HEK293 (cell line): ENCODE measurements around the gene ECD.

ENCODE experiments used
- CTCF ChIA-PET: fragments of 350-600 bp; formaldehyde crosslinking; extraction: SDS; loops from one replicate; lab custom pipeline; 2021; ENCODE audit warnings: antibody characterized with exemption; lab: Yijun Ruan, JAX
- POLR2A ChIA-PET: fragments of 300-600 bp; formaldehyde crosslinking; extraction: SDS; loops from one replicate; lab custom pipeline; 2020; ENCODE audit warnings: antibody characterized with exemption, inconsistent platforms; lab: Yijun Ruan, JAX
- H3K27ac ChIP-seq: fragments of 200-500 bp; sonication (Bioruptor generic); 2 replicates; pipeline ENCODE4 v1.5.1; 2014; ENCODE audit warnings: low read depth, low read length, control low read depth, inconsistent platforms; ENCODE audit errors: extremely low read depth
- H3K36me3 ChIP-seq, 2 experiments: fragments of 200-500 bp in 1 of 2; sonication (Bioruptor generic) in 1 of 2; 1 replicate in 1 of 2; 2 replicates in 1 of 2; pipeline ENCODE4 v1.5.1; 2014 to 2017; ENCODE audit warnings: inconsistent platforms in 2 of 2, low read length in 2 of 2; ENCODE audit not compliant: control insufficient read depth in 2 of 2, insufficient read depth in 1 of 2
- H3K4me1 ChIP-seq: fragments of 200-500 bp; sonication (Bioruptor generic); 2 replicates; pipeline ENCODE4 v1.5.1; 2014; ENCODE audit warnings: mild to moderate bottlenecking, low read length, inconsistent platforms; ENCODE audit not compliant: control insufficient read depth, insufficient read depth
- H3K4me3 ChIP-seq: 2 replicates; pipeline ENCODE4 v1.5.1; 2011; ENCODE audit warnings: low read depth, mild to moderate bottlenecking, control low read depth, low read length, moderate library complexity
- H3K9me3 ChIP-seq: fragments of 200-500 bp; sonication (Bioruptor generic); 2 replicates; pipeline ENCODE4 v1.5.1; 2014; ENCODE audit warnings: low read depth, low read length, inconsistent platforms; ENCODE audit not compliant: control insufficient read depth, insufficient read depth
- GFI1B ChIP-seq: fragments of 450-650 bp; formaldehyde crosslinking; IDR thresholded peaks from 2 replicates; pipeline ENCODE4 v1.5.1; 2016; ENCODE audit warnings: missing biosample characterization, missing genetic modification characterization
- SCRT2 ChIP-seq: fragments of 450-650 bp; formaldehyde crosslinking; IDR thresholded peaks from 2 replicates; pipeline ENCODE4 v1.5.1; 2016; ENCODE audit warnings: missing biosample characterization, missing genetic modification characterization
- ZBTB17 ChIP-seq: fragments of 450-650 bp; formaldehyde crosslinking; IDR thresholded peaks from 2 replicates; pipeline ENCODE4 v1.5.1; 2016; ENCODE audit warnings: missing biosample characterization, missing genetic modification characterization
- ZNF121 ChIP-seq: fragments of 450-650 bp; formaldehyde crosslinking; IDR thresholded peaks from 2 replicates; pipeline ENCODE4 v1.5.1; 2016; ENCODE audit warnings: missing biosample characterization, missing genetic modification characterization
- ZNF174 ChIP-seq: fragments of 450-650 bp; formaldehyde crosslinking; IDR thresholded peaks from 2 replicates; pipeline ENCODE4 v1.5.0; 2017; ENCODE audit warnings: missing biosample characterization, mild to moderate bottlenecking, missing genetic modification characterization
- ZNF23 ChIP-seq: fragments of 450-650 bp; formaldehyde crosslinking; IDR thresholded peaks from 2 replicates; pipeline ENCODE4 v1.5.1; 2016; ENCODE audit warnings: missing biosample characterization, missing genetic modification characterization, borderline replicate concordance
- ZNF514 ChIP-seq: fragments of 450-650 bp; formaldehyde crosslinking; IDR thresholded peaks from 2 replicates; pipeline ENCODE4 v1.5.1; 2016; ENCODE audit warnings: missing biosample characterization, missing genetic modification characterization
- ZNF529 ChIP-seq: fragments of 450-650 bp; formaldehyde crosslinking; IDR thresholded peaks from 2 replicates; pipeline ENCODE4 v1.5.1; 2017; ENCODE audit warnings: missing genetic modification characterization, missing biosample characterization; ENCODE audit not compliant: insufficient replicate concordance
- ZNF549 ChIP-seq: fragments of 450-650 bp; IDR thresholded peaks from 2 replicates; pipeline ENCODE4 v1.5.1; 2018; ENCODE audit warnings: missing biosample characterization, missing genetic modification characterization, mild to moderate bottlenecking, inconsistent platforms, moderate library complexity
- ZNF596 ChIP-seq: fragments of 450-650 bp; IDR thresholded peaks from 2 replicates; pipeline ENCODE4 v1.5.0; 2018; ENCODE audit warnings: missing biosample characterization, mild to moderate bottlenecking, missing genetic modification characterization, moderate library complexity
- ZNF600 ChIP-seq: fragments of 450-650 bp; formaldehyde crosslinking; IDR thresholded peaks from 2 replicates; pipeline ENCODE4 v1.5.1; 2016; ENCODE audit warnings: missing biosample characterization, missing genetic modification characterization
- ZNF621 ChIP-seq: fragments of 450-650 bp; formaldehyde crosslinking; IDR thresholded peaks from 2 replicates; pipeline ENCODE4 v1.5.1; 2017; ENCODE audit warnings: missing biosample characterization, missing genetic modification characterization
- ZNF623 ChIP-seq: fragments of 450-650 bp; formaldehyde crosslinking; IDR thresholded peaks from 2 replicates; pipeline ENCODE4 v1.5.1; 2016; ENCODE audit warnings: missing biosample characterization, missing genetic modification characterization
- ZSCAN30 ChIP-seq: fragments of 450-650 bp; IDR thresholded peaks from 2 replicates; pipeline ENCODE4 v1.5.1; 2018; ENCODE audit warnings: missing biosample characterization, mild to moderate bottlenecking, missing genetic modification characterization, moderate library complexity
- TF ChIP-seq, protein P1 (sequence below): fragments of 450-650 bp; formaldehyde crosslinking; IDR thresholded peaks from 2 replicates; pipeline ENCODE4 v1.5.1; 2016; ENCODE audit warnings: missing biosample characterization, missing genetic modification characterization
- TF ChIP-seq, protein P2 (sequence below): fragments of 450-650 bp; formaldehyde crosslinking; IDR thresholded peaks from 2 replicates; pipeline ENCODE4 v1.5.1; 2016; ENCODE audit warnings: missing biosample characterization, missing genetic modification characterization
- TF ChIP-seq, protein P3 (sequence below): fragments of 450-650 bp; formaldehyde crosslinking; IDR thresholded peaks from 2 replicates; pipeline ENCODE4 v1.5.1; 2017; ENCODE audit warnings: missing biosample characterization, missing genetic modification characterization
- TF ChIP-seq, protein P4 (sequence below): fragments of 450-650 bp; formaldehyde crosslinking; IDR thresholded peaks from 2 replicates; pipeline ENCODE4 v1.5.1; 2016; ENCODE audit warnings: missing biosample characterization, missing genetic modification characterization
- TF ChIP-seq, protein P5 (sequence below): fragments of 450-650 bp; formaldehyde crosslinking; IDR thresholded peaks from 2 replicates; pipeline ENCODE4 v1.5.1; 2016; ENCODE audit warnings: missing biosample characterization, missing genetic modification characterization, borderline replicate concordance
- TF ChIP-seq, protein P6 (sequence below): fragments of 450-650 bp; formaldehyde crosslinking; IDR thresholded peaks from 2 replicates; pipeline ENCODE4 v1.5.1; 2017; ENCODE audit warnings: missing biosample characterization, missing genetic modification characterization

Gene ECD

DNA sequence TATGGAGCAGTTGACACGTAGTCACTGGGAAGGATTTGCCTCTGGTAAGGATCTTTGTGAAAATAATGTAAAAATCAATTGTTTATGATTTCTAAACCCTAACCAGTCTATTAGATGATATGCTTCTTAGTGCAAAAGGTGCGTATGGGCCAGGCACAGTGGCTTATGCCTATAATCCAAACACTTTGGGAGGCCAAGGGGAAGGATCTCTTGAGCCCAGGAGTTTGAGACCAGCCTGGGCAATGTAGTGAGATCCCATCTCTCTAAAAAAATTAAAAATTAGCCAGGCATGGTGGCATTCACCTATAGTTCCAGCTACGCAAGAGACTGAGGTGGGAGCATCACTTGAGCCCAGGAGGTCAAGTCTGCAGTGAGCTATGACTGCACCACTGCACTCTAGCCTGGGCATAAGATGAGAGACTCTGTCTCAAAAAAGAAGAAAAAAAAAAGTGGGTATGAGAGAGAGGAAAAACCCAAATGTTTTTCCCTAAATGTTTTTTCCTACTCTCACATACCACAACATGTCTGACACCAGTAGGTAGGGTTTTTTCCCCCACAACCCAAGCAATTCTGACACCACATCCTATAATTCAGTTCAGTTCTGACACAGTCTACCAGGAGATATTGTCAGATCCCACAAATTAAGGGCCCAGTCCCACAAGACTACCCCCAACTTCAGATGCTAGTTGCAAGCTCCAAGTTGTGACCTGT is 42.7 kb upstream of the ECD start:
- Histone ChIP-seq H3K4me3 (no peak overlapping the region), H3K9me3 (no peaks in the 10 kb centered on the region), H3K27ac (no peak overlapping the region)
- POLR2A ChIA-PET: no interaction called here
- TF ChIP-seq ZNF121 (tag by site-specific recombination): 0 out of 2 replicates have a peak, but pooled peaks have one; percentile 40
- TF ChIP-seq ZBTB17 (tag by site-specific recombination): no peak
- no peak for TF ChIP-seq ZNF549 (tag by site-specific recombination)
- TF ChIP-seq, protein P1, sequence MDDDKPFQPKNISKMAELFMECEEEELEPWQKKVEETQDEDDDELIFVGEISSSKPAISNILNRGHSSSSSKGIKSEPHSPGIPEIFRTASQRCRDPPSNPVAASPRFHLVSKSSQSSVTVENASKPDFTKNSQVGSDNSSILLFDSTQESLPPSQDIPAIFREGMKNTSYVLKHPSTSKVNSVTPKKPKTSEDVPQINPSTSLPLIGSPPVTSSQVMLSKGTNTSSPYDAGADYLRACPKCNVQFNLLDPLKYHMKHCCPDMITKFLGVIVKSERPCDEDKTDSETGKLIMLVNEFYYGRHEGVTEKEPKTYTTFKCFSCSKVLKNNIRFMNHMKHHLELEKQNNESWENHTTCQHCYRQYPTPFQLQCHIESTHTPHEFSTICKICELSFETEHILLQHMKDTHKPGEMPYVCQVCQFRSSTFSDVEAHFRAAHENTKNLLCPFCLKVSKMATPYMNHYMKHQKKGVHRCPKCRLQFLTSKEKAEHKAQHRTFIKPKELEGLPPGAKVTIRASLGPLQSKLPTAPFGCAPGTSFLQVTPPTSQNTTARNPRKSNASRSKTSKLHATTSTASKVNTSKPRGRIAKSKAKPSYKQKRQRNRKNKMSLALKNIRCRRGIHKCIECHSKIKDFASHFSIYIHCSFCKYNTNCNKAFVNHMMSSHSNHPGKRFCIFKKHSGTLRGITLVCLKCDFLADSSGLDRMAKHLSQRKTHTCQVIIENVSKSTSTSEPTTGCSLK (tag by site-specific recombination): no peak
- TF ChIP-seq ZNF621 (tag by site-specific recombination): no peak
- TF ChIP-seq, all 188 proteins: peak for 1
- peaks cover 0 to 26% of the 10 kb centered on the region in 2 experiments; a peak in 1 of 3 replicates for H3K36me3 ChIP-seq
- CTCF ChIA-PET: interaction anchor here (0.6 to 1.3 kb wide), 2 partner anchors 8 to 52 kb away, joined by 3 read pairs; no protein-coding TSS in a partner anchor
- no peaks in the 10 kb centered on the region for H3K4me1 ChIP-seq

DNA sequence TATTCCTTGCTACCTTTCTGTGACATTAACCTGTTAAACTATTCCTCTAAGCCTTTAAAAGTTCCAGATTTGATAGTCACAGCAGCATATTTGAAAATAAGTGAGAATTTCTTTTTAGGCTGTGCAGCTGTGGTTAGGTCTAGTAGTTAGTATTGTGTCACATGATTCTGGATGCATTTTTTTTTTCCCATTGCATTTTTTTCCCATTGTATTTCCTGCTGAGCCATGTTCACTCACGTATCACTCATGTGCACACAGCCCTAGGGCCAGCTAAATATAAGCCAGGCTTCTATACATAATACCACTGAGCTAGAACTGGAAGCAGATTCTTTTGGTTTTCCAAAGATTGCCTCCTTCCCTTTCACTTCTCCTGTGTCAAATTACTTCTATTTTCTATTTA is 41.9 kb upstream of the ECD start:
- ChIA-PET CTCF (interaction anchor here (1.3 kb wide), 1 partner anchor 9 kb away, joined by 3 read pairs; no protein-coding TSS in a partner anchor), POLR2A (no interaction called here)
- no peak overlapping the region for H3K27ac ChIP-seq

More for the DNA sequence above, 41.9 kb upstream of the ECD start:
- no peaks in the 10 kb centered on the region for H3K4me1 ChIP-seq
- TF ChIP-seq, protein P2, sequence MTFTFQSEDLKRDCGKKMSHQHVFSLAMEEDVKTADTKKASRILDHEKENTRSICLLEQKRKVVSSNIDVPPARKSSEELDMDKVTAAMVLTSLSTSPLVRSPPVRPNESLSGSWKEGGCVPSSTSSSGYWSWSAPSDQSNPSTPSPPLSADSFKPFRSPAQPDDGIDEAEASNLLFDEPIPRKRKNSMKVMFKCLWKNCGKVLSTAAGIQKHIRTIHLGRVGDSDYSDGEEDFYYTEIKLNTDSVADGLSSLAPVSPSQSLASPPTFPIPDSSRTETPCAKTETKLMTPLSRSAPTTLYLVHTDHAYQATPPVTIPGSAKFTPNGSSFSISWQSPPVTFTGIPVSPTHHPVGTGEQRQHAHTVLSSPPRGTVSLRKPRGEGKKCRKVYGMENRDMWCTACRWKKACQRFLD (tag by site-specific recombination): no peak
- TF ChIP-seq, protein P3, sequence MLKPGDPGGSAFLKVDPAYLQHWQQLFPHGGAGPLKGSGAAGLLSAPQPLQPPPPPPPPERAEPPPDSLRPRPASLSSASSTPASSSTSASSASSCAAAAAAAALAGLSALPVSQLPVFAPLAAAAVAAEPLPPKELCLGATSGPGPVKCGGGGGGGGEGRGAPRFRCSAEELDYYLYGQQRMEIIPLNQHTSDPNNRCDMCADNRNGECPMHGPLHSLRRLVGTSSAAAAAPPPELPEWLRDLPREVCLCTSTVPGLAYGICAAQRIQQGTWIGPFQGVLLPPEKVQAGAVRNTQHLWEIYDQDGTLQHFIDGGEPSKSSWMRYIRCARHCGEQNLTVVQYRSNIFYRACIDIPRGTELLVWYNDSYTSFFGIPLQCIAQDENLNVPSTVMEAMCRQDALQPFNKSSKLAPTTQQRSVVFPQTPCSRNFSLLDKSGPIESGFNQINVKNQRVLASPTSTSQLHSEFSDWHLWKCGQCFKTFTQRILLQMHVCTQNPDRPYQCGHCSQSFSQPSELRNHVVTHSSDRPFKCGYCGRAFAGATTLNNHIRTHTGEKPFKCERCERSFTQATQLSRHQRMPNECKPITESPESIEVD: no peak
- TF ChIP-seq ZNF600 (tag by site-specific recombination) (no peak), GFI1B (no peak), SCRT2 (no peak), ZNF596 (tag by site-specific recombination) (no peak), ZNF514 (tag by site-specific recombination) (no peak), ZNF623 (tag by site-specific recombination) (no peak), ZNF529 (tag by site-specific recombination) (no peak), ZSCAN30 (tag by site-specific recombination) (no peak), ZNF174 (tag by site-specific recombination) (no peak), ZNF23 (no peak)
- TF ChIP-seq, protein P4, sequence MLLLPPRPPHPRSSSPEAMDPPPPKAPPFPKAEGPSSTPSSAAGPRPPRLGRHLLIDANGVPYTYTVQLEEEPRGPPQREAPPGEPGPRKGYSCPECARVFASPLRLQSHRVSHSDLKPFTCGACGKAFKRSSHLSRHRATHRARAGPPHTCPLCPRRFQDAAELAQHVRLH: no peak
- TF ChIP-seq, protein P5, sequence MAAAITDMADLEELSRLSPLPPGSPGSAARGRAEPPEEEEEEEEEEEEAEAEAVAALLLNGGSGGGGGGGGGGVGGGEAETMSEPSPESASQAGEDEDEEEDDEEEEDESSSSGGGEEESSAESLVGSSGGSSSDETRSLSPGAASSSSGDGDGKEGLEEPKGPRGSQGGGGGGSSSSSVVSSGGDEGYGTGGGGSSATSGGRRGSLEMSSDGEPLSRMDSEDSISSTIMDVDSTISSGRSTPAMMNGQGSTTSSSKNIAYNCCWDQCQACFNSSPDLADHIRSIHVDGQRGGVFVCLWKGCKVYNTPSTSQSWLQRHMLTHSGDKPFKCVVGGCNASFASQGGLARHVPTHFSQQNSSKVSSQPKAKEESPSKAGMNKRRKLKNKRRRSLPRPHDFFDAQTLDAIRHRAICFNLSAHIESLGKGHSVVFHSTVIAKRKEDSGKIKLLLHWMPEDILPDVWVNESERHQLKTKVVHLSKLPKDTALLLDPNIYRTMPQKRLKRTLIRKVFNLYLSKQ: no peak
- TF ChIP-seq, protein P6, sequence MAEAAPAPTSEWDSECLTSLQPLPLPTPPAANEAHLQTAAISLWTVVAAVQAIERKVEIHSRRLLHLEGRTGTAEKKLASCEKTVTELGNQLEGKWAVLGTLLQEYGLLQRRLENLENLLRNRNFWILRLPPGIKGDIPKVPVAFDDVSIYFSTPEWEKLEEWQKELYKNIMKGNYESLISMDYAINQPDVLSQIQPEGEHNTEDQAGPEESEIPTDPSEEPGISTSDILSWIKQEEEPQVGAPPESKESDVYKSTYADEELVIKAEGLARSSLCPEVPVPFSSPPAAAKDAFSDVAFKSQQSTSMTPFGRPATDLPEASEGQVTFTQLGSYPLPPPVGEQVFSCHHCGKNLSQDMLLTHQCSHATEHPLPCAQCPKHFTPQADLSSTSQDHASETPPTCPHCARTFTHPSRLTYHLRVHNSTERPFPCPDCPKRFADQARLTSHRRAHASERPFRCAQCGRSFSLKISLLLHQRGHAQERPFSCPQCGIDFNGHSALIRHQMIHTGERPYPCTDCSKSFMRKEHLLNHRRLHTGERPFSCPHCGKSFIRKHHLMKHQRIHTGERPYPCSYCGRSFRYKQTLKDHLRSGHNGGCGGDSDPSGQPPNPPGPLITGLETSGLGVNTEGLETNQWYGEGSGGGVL (tag by site-specific recombination): no peak
- no peak overlapping the region for H3K4me3 ChIP-seq
- peaks cover 0 to 26% of the 10 kb centered on the region in 2 experiments; a peak in 1 of 3 replicates for H3K36me3 ChIP-seq
- H3K9me3 ChIP-seq: no peaks in the 10 kb centered on the region
